SH-SY5Y (cell line): Measurements from ENCODE around the gene ACTR3.

ENCODE experiments used
- GATA2 ChIP-seq: IDR thresholded peaks from 2 replicates; pipeline ENCODE4 v1.6.1; 2011; ENCODE audit warnings: mild to moderate bottlenecking, low read depth, low read length
- GATA3 ChIP-seq: IDR thresholded peaks from 2 replicates; pipeline ENCODE4 v1.6.1; 2011; ENCODE audit warnings: low read depth, mild to moderate bottlenecking, low read length, moderate library complexity

GRCh38 chr2:113920996-113921395 is 31.1 kb downstream of the ACTR3 start:
- TF ChIP-seq GATA2 (no peak), GATA3 (no peak)
